T-cell (primary cell): ENCODE data around the gene CNPY4. TPM values are rescaled to one million over a fixed set of nuclear protein-coding genes. Genes with fewer than 3 reads are reported as not detected.

ENCODE experiments used
- ATAC-seq, 4 experiments: fragments of 200-7000 bp in 3 of 4; fragments of 150-1000 bp in 1 of 4; cut with Tn5 transposase; replicated peaks in 1 of 4; 1 replicate in 3 of 4; 2 replicates in 1 of 4; pipeline ENCODE4 v1.10.0; 2021; ENCODE audit warnings: moderate library complexity in 3 of 4, mild to moderate bottlenecking in 2 of 4, moderate number of reproducible peaks in 1 of 4
- CTCF ChIA-PET, 2 donors: fragments of 300-600 bp; sonication (Branson Sonifier 250); formaldehyde crosslinking; loops; one replicate each; lab custom pipeline; 2022; ENCODE audit warnings: antibody characterized with exemption in 2 of 2; lab: Charles Lee
- POLR2A ChIA-PET, 2 donors: fragments of 300-600 bp; sonication (Branson Sonifier 250); formaldehyde crosslinking; loops; one replicate each; lab custom pipeline; 2022; ENCODE audit warnings: antibody characterized with exemption in 2 of 2; lab: Charles Lee
- DNase-seq, 35 experiments: peaks; one replicate each; pipeline versions ENCODE4 v3.0.0 to v3.0.0-alpha.2; 2013 to 2023
- H3K27ac ChIP-seq: one replicate; pipeline ENCODE4 v1.5.1; 2013; ENCODE audit warnings: low read length
- H3K27me3 ChIP-seq, 2 experiments: replicated peaks in 1 of 2; 1 replicate in 1 of 2; 2 replicates in 1 of 2; pipeline versions ENCODE4 v1.6.1 to v1.7.0; 2013; ENCODE audit warnings: low read length in 1 of 2, mixed read lengths in 1 of 2; ENCODE audit not compliant: control insufficient read depth in 2 of 2, insufficient read depth in 2 of 2; ENCODE audit errors: extremely low read depth in 1 of 2
- H3K36me3 ChIP-seq, 2 donors: 1 replicate in 1 of 2; 2 replicates in 1 of 2; pipeline versions ENCODE4 v1.6.1 to v1.7.0; 2013; ENCODE audit warnings: low read length in 1 of 2; ENCODE audit not compliant: control insufficient read depth in 2 of 2, insufficient read depth in 1 of 2; ENCODE audit errors: extremely low read depth in 1 of 2
- H3K4me1 ChIP-seq, 2 experiments: 1 replicate in 1 of 2; 2 replicates in 1 of 2; pipeline versions ENCODE4 v1.6.1 to v1.7.0; 2013; ENCODE audit warnings: low read length in 2 of 2, mixed read lengths in 1 of 2; ENCODE audit not compliant: insufficient read depth in 2 of 2, control insufficient read depth in 1 of 2; ENCODE audit errors: extremely low read depth in 1 of 2
- H3K4me3 ChIP-seq, 2 donors: 1 replicate in 1 of 2; 2 replicates in 1 of 2; pipeline versions ENCODE4 v1.5.1 to v1.7.0; 2013; ENCODE audit warnings: mild to moderate bottlenecking in 2 of 2, low read length in 1 of 2, moderate library complexity in 1 of 2; ENCODE audit not compliant: control insufficient read depth in 1 of 2; ENCODE audit errors: extremely low read depth in 1 of 2
- H3K9me3 ChIP-seq: 2 replicates; pipeline ENCODE4 v1.7.0; 2013
- H3K27ac Mint-ChIP-seq, 2 donors: one replicate each; pipeline ENCODE4 v1.8.0; 2020 to 2021; ENCODE audit warnings: mild to moderate bottlenecking in 2 of 2, mixed read lengths in 2 of 2
- H3K27me3 Mint-ChIP-seq, 2 donors: one replicate each; pipeline ENCODE4 v1.8.0; 2021 to 2022; ENCODE audit warnings: mixed read lengths in 2 of 2
- H3K36me3 Mint-ChIP-seq: one replicate; pipeline ENCODE4 v1.8.0; 2021; ENCODE audit warnings: mixed read lengths
- H3K4me1 Mint-ChIP-seq, 3 donors: one replicate each; pipeline ENCODE4 v1.8.0; 2020 to 2022; ENCODE audit warnings: mixed read lengths in 3 of 3, mild to moderate bottlenecking in 1 of 3
- H3K4me3 Mint-ChIP-seq, 3 donors: one replicate each; pipeline ENCODE4 v1.8.0; 2020 to 2022; ENCODE audit warnings: mild to moderate bottlenecking in 3 of 3, mixed read lengths in 3 of 3, moderate library complexity in 3 of 3
- H3K9me3 Mint-ChIP-seq, 3 donors: one replicate each; pipeline ENCODE4 v1.8.0; 2020 to 2022; ENCODE audit warnings: mixed read lengths in 3 of 3
- WGBS: methylation state at CpG from one replicate; pipeline ENCODE4 v1.1.5; 2013; ENCODE audit warnings: missing lambda C conversion rate; ENCODE audit not compliant: insufficient coverage; 5-methylcytosine and 5-hydroxymethylcytosine counted together
- total RNA-seq, 35 experiments: library from RNA in 6 of 35; stranded (reverse) in 6 of 35; fragments of 120-200 nt in 1 of 35; gene quantifications; one replicate each; pipeline versions ENCODE4 v1.2.1 to v1.2.4 and lab custom pipeline; 2013 to 2026

Gene CNPY4
- total RNA-seq, 5 donors from 2014 or later (not counting 1 experiment from before 2014, with no cell fraction given), result 23.9 to 90.0 (median 79.6) TPM

DNA sequence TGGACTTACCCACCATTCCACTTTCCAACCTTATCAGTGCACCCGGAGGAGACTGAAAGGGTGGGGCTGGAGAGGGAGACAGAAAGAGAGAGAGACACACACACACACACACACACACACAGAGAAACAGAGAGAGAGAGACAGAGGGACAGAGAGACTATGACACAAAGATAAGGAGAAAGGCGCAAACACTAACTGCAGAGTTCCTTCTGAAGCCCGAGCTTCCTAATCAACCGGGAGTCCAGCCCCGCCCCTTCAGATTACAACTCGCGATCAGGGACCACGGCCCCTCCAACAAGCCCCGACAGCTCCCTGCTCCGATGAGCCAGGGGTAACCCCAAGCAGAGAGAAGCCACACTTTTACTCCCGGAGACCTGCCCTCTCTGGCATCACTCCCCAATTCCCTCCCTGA, 48.5 kb downstream of the CNPY4 start:
- Histone ChIP-seq H3K27ac (peak overlapping the region; percentile 65), H3K36me3 (no peaks in the 10 kb centered on the region), H3K4me1 (peaks cover 57 to 87% of the 10 kb centered on the region in 2 experiments), H3K9me3 (no peaks in the 10 kb centered on the region), H3K4me3 (peak overlapping the region; percentile 49 to 51), H3K27me3 (peaks cover 0 to 48% of the 10 kb centered on the region in 2 experiments)
- H3K36me3 Mint-ChIP-seq, result no peaks in the 10 kb centered on the region
- peak overlapping the region; percentile 98 for H3K27ac Mint-ChIP-seq
- H3K9me3 Mint-ChIP-seq, result no peaks in the 10 kb centered on the region
- H3K4me1 Mint-ChIP-seq, result peaks cover 69 to 79% (median 77%) of the 10 kb centered on the region in 3 donors
- ATAC-seq (no peak), DNase-seq (no peak)
- ChIA-PET POLR2A (no interaction called here), CTCF (interaction anchor here in 1 of 2 donors (1.0 kb wide), 1 partner anchor 19 kb away, joined by 5 read pairs; the partner anchor contains the start of gene LAMTOR4)
- peaks cover 0 to 22% of the 10 kb centered on the region in 2 donors for H3K27me3 Mint-ChIP-seq
- peak overlapping the region; percentile 80 to 87 (median 86) for H3K4me3 Mint-ChIP-seq
- 25% methylated on average over 10 of the region's 11 CpGs for WGBS

- Mint-ChIP-seq H3K36me3 (no peaks in the 10 kb centered on the region), H3K27ac (peak overlapping the region; percentile 98), H3K27me3 (peaks cover 0 to 22% of the 10 kb centered on the region in 2 donors), H3K9me3 (no peaks in the 10 kb centered on the region), H3K4me1 (peaks cover 58 to 68% (median 63%) of the 10 kb centered on the region in 3 donors), H3K4me3 (peak overlapping the region; percentile 80 to 87 (median 86))
- 44% methylated on average over 2 of the region's 11 CpGs for WGBS
- Histone ChIP-seq H3K27me3 (peaks cover 0 to 48% of the 10 kb centered on the region in 2 experiments), H3K9me3 (no peaks in the 10 kb centered on the region), H3K27ac (peak overlapping the region; percentile 38), H3K4me1 (peaks cover 43 to 74% of the 10 kb centered on the region in 2 experiments), H3K4me3 (no peak overlapping the region), H3K36me3 (no peaks in the 10 kb centered on the region)
- ChIA-PET CTCF (interaction anchor here in 1 of 2 donors (0.5 kb wide), 1 partner anchor 18 kb away, joined by 4 read pairs; no protein-coding TSS in a partner anchor), POLR2A (interaction anchor here in 1 of 2 donors (0.6 kb wide), 1 partner anchor 224 kb away, joined by 11 read pairs; no protein-coding TSS in a partner anchor)
- DNase-seq (peak in 7 of 35 experiments; percentile 21 to 60 (median 43)), ATAC-seq (peak in 2 of 4 experiments; percentile 6 to 31)
These were observed 49.9 kb downstream of the CNPY4 start for GRCh38 chr7:100169147-100169850.

DNA sequence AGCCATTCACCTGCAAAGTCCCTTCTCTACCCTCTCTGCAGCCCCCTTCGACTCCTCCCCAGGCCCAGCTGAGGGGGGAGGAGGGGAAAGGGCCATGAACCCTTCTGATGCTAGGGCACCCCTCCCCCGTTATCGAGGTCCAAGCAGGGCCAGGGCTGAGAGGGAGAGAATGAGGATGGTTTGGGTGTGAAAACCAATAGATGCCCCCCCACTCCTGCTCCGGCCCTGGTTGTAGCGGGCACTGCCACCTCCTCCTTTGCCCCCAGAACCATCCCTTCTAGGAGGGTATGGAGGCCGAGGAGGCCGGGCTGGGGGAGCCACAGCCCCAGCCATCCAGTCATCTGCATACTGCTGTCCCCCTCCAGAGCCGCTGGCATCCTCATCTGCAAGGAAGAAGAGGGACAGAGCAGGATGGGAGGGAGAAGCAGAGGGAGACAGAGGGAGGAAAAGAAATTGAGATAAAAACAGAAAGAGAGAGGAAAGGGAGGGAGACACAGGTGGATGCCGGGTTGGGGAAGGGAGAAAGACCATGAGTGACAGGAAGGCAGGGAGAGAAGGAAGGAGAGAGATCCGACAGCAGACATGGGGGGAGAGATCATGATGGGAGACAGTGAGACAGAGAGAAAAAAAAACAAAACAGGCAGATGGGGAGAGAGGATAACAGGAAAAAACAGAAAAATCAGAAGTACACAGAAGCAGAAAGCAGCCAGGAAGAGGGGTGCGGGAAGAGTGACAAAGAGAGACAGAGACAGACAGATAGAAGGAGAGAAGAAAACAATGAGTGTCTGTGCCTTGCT, 50.9 kb downstream of the CNPY4 start:
- peaks cover 42 to 68% of the 10 kb centered on the region in 2 experiments for H3K4me1 ChIP-seq
- H3K9me3 ChIP-seq, result no peaks in the 10 kb centered on the region
- peak overlapping the region; percentile 71 to 87 (median 86) for H3K4me3 Mint-ChIP-seq
- POLR2A ChIA-PET, result no interaction called here
- DNase-seq (no peak), ATAC-seq (no peak)
- H3K9me3 Mint-ChIP-seq, result no peaks in the 10 kb centered on the region
- H3K27ac ChIP-seq, result peak overlapping the region; percentile 38
- H3K27ac Mint-ChIP-seq, result peak overlapping the region; percentile 98
- H3K36me3 ChIP-seq, result no peaks in the 10 kb centered on the region
- peaks cover 0 to 48% of the 10 kb centered on the region in 2 experiments for H3K27me3 ChIP-seq
- no peaks in the 10 kb centered on the region for H3K36me3 Mint-ChIP-seq
- H3K4me3 ChIP-seq, result no peak overlapping the region
- peaks cover 0 to 22% of the 10 kb centered on the region in 2 donors for H3K27me3 Mint-ChIP-seq
- H3K4me1 Mint-ChIP-seq, result peaks cover 60 to 73% (median 64%) of the 10 kb centered on the region in 3 donors
- CTCF ChIA-PET, result interaction anchor here in 1 of 2 donors (0.5 kb wide), 1 partner anchor 17 kb away, joined by 4 read pairs; no protein-coding TSS in a partner anchor
- 90% methylated on average over 2 of the region's 11 CpGs for WGBS

DNA sequence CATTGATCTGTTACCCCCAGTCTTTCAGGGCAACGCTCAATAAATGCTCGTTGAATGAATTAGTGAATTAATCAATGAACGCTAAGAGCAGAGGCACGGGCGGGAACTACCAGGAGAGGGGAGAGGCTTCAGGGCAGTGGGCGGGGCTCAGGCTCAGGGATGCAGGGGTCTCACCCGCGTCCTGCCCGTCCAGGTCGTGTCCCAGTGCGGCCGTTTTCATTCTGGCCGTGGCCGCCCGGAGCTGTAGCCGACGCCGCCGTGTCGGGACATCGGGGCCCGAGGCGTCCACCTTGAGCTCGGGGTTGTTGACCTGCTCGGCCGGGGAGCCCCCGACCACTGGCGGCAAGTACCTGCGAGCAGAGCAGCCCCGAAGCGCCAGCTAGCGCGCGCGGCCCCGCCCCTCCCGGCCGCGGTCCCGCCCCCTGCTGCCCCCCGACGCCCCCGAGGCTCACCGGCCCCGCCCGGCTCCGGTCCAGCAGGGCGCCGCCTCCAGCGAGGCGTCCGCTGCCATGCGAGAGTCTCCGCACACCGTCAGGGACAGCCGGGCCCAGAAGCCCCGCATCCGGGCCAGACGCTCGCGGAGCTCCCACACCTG, 51.8 kb downstream of the CNPY4 start:
- CTCF ChIA-PET, result interaction anchor here in 1 of 2 donors (0.6 to 0.9 kb wide), 2 partner anchors 9 to 23 kb away, joined by 4 to 6 read pairs; partner anchors contain the start of gene LAMTOR4
- peaks cover 0 to 20% of the 10 kb centered on the region in 2 donors for H3K27me3 Mint-ChIP-seq
- 9% methylated on average over 57 of the region's 61 CpGs for WGBS
- no peak overlapping the region for H3K27ac ChIP-seq
- DNase-seq, result peak in 5 of 35 experiments; percentile 27 to 57 (median 35)
- H3K9me3 ChIP-seq, result no peaks in the 10 kb centered on the region
- ATAC-seq, result peak; percentile 37 to 54 (median 44)
- no peaks in the 10 kb centered on the region for H3K36me3 Mint-ChIP-seq
- H3K4me1 Mint-ChIP-seq, result peaks cover 57 to 73% (median 60%) of the 10 kb centered on the region in 3 donors
- H3K4me1 ChIP-seq, result peaks cover 35 to 61% of the 10 kb centered on the region in 2 experiments
- H3K27me3 ChIP-seq, result peaks cover 0 to 48% of the 10 kb centered on the region in 2 experiments
- peak overlapping the region; percentile 71 to 86 (median 81) for H3K4me3 Mint-ChIP-seq
- H3K9me3 Mint-ChIP-seq, result no peaks in the 10 kb centered on the region
- peak overlapping the region; percentile 93 to 95 for H3K27ac Mint-ChIP-seq
- POLR2A ChIA-PET, result no interaction called here
- H3K4me3 ChIP-seq, result peak overlapping the region; percentile 25 to 51
- no peaks in the 10 kb centered on the region for H3K36me3 ChIP-seq

GRCh38 chr7:100171840-100172239, 52.4 kb downstream of the CNPY4 start:
- H3K27ac ChIP-seq, result no peak overlapping the region
- Mint-ChIP-seq H3K27ac (peak overlapping the region; percentile 74 to 82), H3K4me1 (peaks cover 56 to 73% (median 60%) of the 10 kb centered on the region in 3 donors), H3K27me3 (peaks cover 0 to 20% of the 10 kb centered on the region in 2 donors), H3K9me3 (no peaks in the 10 kb centered on the region), H3K36me3 (no peaks in the 10 kb centered on the region), H3K4me3 (peak overlapping the region; percentile 58 to 79 (median 77))
- WGBS, result under 1% methylated on average over 17 of the region's 22 CpGs
- peaks cover 0 to 44% of the 10 kb centered on the region in 2 experiments for H3K27me3 ChIP-seq
- POLR2A ChIA-PET, result interaction anchor here in 1 of 2 donors (0.7 kb wide), 1 partner anchor 14 kb away, joined by 7 read pairs; no protein-coding TSS in a partner anchor
- H3K4me1 ChIP-seq, result peaks cover 31 to 60% of the 10 kb centered on the region in 2 experiments
- H3K4me3 ChIP-seq, result peak overlapping the region in 1 of 2 donors; percentile 26
- DNase-seq, result peak in 1 of 35 experiments; percentile 23
- CTCF ChIA-PET, result interaction anchor here in 1 of 2 donors (0.6 to 0.9 kb wide), 2 partner anchors 10 to 23 kb away, joined by 4 to 6 read pairs; partner anchors contain the start of gene LAMTOR4
- H3K36me3 ChIP-seq, result no peaks in the 10 kb centered on the region
- ATAC-seq, result peak; percentile 10 to 22 (median 16)
- no peaks in the 10 kb centered on the region for H3K9me3 ChIP-seq
